ENCODE measurements around the gene CXCL5. TPM values are rescaled to one million over a fixed set of nuclear protein-coding genes. Genes with fewer than 3 reads are reported as not detected.

The CXCL5 gene
- total and polyA plus RNA-seq, 2 of the 4 experiments (the other 2 are of a cell fraction): 0.14 TPM; not detected in 1

DNA sequence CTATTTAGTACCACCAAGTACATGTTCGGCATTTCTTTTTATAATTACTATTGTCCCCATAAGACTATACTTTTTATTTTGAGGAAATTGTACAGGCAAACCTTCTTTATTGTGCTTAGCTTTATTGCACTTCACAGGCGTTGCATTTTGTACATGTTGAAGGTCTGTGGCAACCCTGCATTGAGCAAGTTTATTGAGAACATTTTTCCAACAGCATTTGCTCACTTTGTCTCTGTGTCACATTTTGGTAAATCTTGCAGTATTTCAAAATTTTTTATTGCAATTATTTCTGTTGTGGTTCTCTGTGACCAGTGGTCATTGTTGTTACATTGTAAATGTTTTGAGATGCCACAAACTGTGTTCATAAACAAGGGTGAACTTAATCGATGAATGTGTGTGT lies 10.8 kb upstream of the CXCL5 start:
- Histone ChIP-seq H3K79me1 (ENCODE audit: low read depth in 1 of 2, low read length in 2 of 2) (no peaks in the 10 kb centered on the region), H3K4ac (ENCODE audit: low read depth, low read length) (no peak overlapping the region), H3K4me2 (ENCODE audit: low read depth, low read length) (no peak overlapping the region), H4K8ac (ENCODE audit: low read depth in 2 of 2, low read length in 2 of 2) (no peak overlapping the region), H2AK9ac (replicated peaks; ENCODE audit: low read depth, low read length, poor library complexity) (no peak overlapping the region), H4K20me1 (ENCODE audit: insufficient read depth, low read length) (no peaks in the 10 kb centered on the region), H3K4me1 (ENCODE audit: control insufficient read depth, insufficient read depth, low read length) (no peaks in the 10 kb centered on the region), H2BK120ac (ENCODE audit: low read depth, low read length) (no peak overlapping the region), H3K9me3 (ENCODE audit: control insufficient read depth, insufficient read depth, low read length) (no peaks in the 10 kb centered on the region; the same call in 1 of the 2 replicates), H3K4me3 (ENCODE audit: insufficient read depth, low read depth, low read length) (no peak overlapping the region), H3K18ac (ENCODE audit: low read depth, low read length) (no peak overlapping the region), H3K36me3 (ENCODE audit: control insufficient read depth, insufficient read depth, low read length) (no peaks in the 10 kb centered on the region), H3K27me3 (ENCODE audit: control insufficient read depth, insufficient read depth, low read length) (0 out of 2 replicates have a peak, but pooled peaks cover 2% of the 10 kb centered on the region), H2BK20ac (ENCODE audit: low read depth, low read length) (no peak overlapping the region), H3K27ac (ENCODE audit: insufficient read depth, low read length) (no peak overlapping the region), H3K14ac (replicated peaks; ENCODE audit: low read depth, low read length) (no peak overlapping the region), H3K9ac (ENCODE audit: low read depth, low read length) (no peak overlapping the region), H2BK15ac (ENCODE audit: low read depth, low read length) (no peak overlapping the region), H2AFZ (replicated peaks; ENCODE audit: low read length, poor library complexity) (no peak overlapping the region), H3K23ac (ENCODE audit: low read depth, low read length) (no peak overlapping the region), H4K5ac (ENCODE audit: low read depth, low read length) (no peak overlapping the region), H3K9me1 (ENCODE audit: insufficient read depth, low read length) (no peaks in the 10 kb centered on the region), H2AK5ac (ENCODE audit: low read depth, low read length) (no peak overlapping the region), H3K56ac (ENCODE audit: extremely low read depth, insufficient read depth, low read length) (no peak overlapping the region), H2BK5ac (ENCODE audit: low read depth, low read length, poor library complexity, severe bottlenecking) (no peak overlapping the region), H4K91ac (ENCODE audit: insufficient read depth, low read depth, low read length) (no peak overlapping the region)
- in situ Hi-C loops (cut with MboI; ENCODE audit: low sequenced_read_pairs): no loop called here
- WGBS, 2 experiments (ENCODE audit: extremely low coverage in 2 of 2, insufficient read length in 1 of 2): no CpG with 5 or more reads among the region's 3 CpGs
- no TSS peak for BruUV-seq (replicated peaks)
- ChIA-PET CTCF (no interaction called here), POLR2A (ENCODE audit: unreplicated experiment) (no interaction called here)
- ATAC-seq (ENCODE audit: low read depth): no peak
- DNase-seq: no peak
- intact Hi-C loops (cut with micrococcal nuclease): loop anchor here (10.0 kb wide), 1 partner anchor 1855 kb away; no protein-coding TSS in a partner anchor
- no peak for TF ChIP-seq POLR2A (IDR thresholded peaks at IDR 0.05; ENCODE audit: low read depth, low read length)
- dilution Hi-C loops (cut with HindIII; ENCODE audit: low sequenced_read_pairs, unreplicated experiment): no loop called here
